D721Med (cell line): Measurements from ENCODE around the gene CHPF.

Source experiments
- DNase-seq: peaks from one replicate; pipeline ENCODE4 v3.0.0; 2011; ENCODE audit warnings: low spot score; ENCODE audit not compliant: insufficient read length
- FAIRE-seq: peaks from 2 replicates; lab custom pipeline; 2011; peaks lifted over from hg19 to GRCh38; lab: Jason Lieb, UNC
- CTCF ChIP-seq: IDR thresholded peaks from 2 replicates; pipeline ENCODE4 v1.5.1; 2012; ENCODE audit warnings: mild to moderate bottlenecking, control low read depth; ENCODE audit not compliant: insufficient read depth; ENCODE audit errors: missing control alignments

The CHPF gene

GRCh38 chr2:219515874-219516629, 27.6 kb downstream of the CHPF start:
- TF ChIP-seq CTCF, result no peak
- FAIRE-seq, result no peak
- DNase-seq, result no peak

GRCh38 chr2:219514836-219515235, 28.8 kb downstream of the CHPF start:
- no peak for DNase-seq
- TF ChIP-seq CTCF, result no peak
- FAIRE-seq, result no peak

GRCh38 chr2:219514196-219514761, 29.3 kb downstream of the CHPF start, which contains the start of gene ASIC4:
TSS of gene ASIC4 (plus strand) at chr2:219514482. CDS start at chr2:219514725, 243 bp downstream.
- TF ChIP-seq CTCF, result no peak
- no peak for DNase-seq
- no peak for FAIRE-seq

GRCh38 chr2:219513787-219514186, 29.8 kb downstream of the CHPF start:
- no peak for FAIRE-seq
- TF ChIP-seq CTCF, result no peak
- no peak for DNase-seq

GRCh38 chr2:219512524-219513216, 30.9 kb downstream of the CHPF start:
- no peak for TF ChIP-seq CTCF
- no peak for FAIRE-seq
- peak; percentile 60 for DNase-seq

GRCh38 chr2:219511547-219512325, 31.9 kb downstream of the CHPF start:
- DNase-seq, result peak; percentile 75

More at GRCh38 chr2:219511547-219512325, 31.9 kb downstream of the CHPF start:
- no peak for TF ChIP-seq CTCF
- FAIRE-seq, result no peak
